Measurements from ENCODE around the gene GABRP.

The GABRP gene

DNA sequence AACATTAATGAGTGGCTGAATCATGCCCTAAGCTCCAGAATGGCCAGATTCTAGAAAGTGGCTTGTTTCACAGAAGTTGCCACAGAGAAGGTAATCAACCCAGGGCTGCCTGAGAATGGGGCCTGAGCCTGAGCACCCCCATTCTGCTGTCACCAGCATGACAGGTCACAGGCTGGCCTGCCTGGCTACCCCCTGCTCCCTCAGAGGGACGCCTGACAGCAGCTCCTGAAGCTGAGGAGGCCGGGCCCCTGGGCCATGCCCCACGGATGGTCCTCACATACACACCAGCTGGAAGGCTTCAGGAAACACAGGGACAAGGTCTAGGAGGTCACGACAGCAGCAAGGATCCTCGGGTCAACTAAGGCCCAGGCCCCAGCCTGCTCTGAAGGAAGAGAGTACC lies 3.7 kb downstream of the GABRP start:
- H3K4me1 ChIP-seq (ENCODE audit: control insufficient read depth, insufficient read depth, low read length, poor library complexity, severe bottlenecking), result no peaks in the 10 kb centered on the region
- H3K9me3 ChIP-seq (ENCODE audit: control insufficient read depth, low read length), result no peaks in the 10 kb centered on the region
- no peak overlapping the region for H3K4me3 ChIP-seq (ENCODE audit: insufficient read depth, low read depth, low read length, poor library complexity, severe bottlenecking)

DNA sequence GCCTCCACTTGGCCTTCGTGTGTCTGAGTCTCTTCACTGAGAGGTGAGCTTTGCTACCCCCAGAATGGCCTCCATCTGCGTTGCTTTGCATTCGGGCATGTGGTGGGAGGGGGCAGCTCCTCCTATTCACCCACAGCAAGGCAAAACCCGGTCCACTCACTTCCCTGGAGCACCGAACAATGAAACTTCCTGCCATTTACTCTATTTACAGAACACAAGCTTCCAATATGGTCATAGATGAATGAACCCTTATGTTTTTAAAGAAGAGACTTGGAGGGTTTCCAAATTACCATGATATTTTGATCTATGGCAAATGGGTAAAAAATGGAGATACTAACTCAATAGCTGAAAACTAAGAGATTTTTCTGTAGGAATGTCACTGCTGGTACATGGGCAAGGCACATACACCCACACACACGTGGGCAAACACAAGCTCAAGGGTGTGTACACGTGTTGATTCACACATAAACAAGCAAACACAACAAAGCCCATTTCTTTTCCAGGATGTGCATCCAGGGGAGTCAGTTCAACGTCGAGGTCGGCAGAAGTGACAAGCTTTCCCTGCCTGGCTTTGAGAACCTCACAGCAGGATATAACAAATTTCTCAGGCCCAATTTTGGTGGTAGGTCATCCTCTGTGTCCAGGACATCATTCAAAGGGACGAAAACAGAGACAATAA lies 5.2 kb downstream of the GABRP start:
- DNase-seq, result no peak
- H3K4me1 ChIP-seq (ENCODE audit: control insufficient read depth, insufficient read depth, low read length, poor library complexity, severe bottlenecking), result no peaks in the 10 kb centered on the region
- no peaks in the 10 kb centered on the region for H3K27me3 ChIP-seq (replicated peaks; ENCODE audit: control insufficient read depth, insufficient read depth, low read length, poor library complexity, severe bottlenecking)
- H3K27ac ChIP-seq (ENCODE audit: insufficient read depth, low read length, poor library complexity, severe bottlenecking), result no peak overlapping the region
- H3K4me3 ChIP-seq (ENCODE audit: insufficient read depth, low read depth, low read length, poor library complexity, severe bottlenecking), result no peak overlapping the region
- no peaks in the 10 kb centered on the region for H3K36me3 ChIP-seq (ENCODE audit: control insufficient read depth, insufficient read depth, low read length)
- no peaks in the 10 kb centered on the region for H3K9me3 ChIP-seq (ENCODE audit: control insufficient read depth, low read length)

More for the DNA sequence above, 3.7 kb downstream of the GABRP start:
- Histone ChIP-seq H3K36me3 (ENCODE audit: control insufficient read depth, insufficient read depth, low read length) (no peaks in the 10 kb centered on the region), H3K27me3 (replicated peaks; ENCODE audit: control insufficient read depth, insufficient read depth, low read length, poor library complexity, severe bottlenecking) (no peaks in the 10 kb centered on the region), H3K27ac (ENCODE audit: insufficient read depth, low read length, poor library complexity, severe bottlenecking) (no peak overlapping the region)
- no peak for DNase-seq

DNA sequence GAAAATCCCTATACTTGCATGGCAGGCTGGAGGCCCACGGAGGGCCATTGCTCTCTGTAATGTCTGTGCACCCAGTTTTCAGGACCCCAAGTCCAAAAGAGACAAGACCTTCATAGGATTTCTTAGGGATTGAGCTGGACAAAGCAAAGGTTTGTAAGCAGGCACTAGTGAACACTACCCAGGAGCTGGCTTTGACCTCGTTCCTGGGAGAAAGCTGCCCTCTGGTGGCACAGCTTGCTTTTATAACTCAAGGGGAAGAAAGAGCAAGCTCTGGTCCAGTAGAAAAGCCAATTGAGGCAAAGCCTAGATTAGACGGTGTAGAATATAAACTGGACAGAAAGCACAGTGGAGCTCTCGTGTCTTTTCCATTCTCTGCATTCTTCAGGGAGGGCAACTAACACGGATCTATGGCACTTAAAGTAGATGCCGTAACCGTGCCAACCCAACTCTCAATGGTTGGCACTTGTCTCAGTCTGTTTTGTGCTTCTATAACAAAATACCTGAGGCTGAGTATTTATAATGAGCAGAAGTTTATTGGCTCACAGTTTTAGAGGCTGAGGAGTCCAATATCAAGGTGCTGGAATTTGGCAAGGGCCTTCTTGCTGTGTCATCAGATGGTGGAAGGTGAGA lies 7.9 kb downstream of the GABRP start:
- Histone ChIP-seq H3K27ac (ENCODE audit: insufficient read depth, low read length, poor library complexity, severe bottlenecking) (no peak overlapping the region), H3K9me3 (ENCODE audit: control insufficient read depth, low read length) (no peaks in the 10 kb centered on the region), H3K36me3 (ENCODE audit: control insufficient read depth, insufficient read depth, low read length) (no peaks in the 10 kb centered on the region), H3K27me3 (replicated peaks; ENCODE audit: control insufficient read depth, insufficient read depth, low read length, poor library complexity, severe bottlenecking) (no peaks in the 10 kb centered on the region), H3K4me3 (ENCODE audit: insufficient read depth, low read depth, low read length, poor library complexity, severe bottlenecking) (no peak overlapping the region), H3K4me1 (ENCODE audit: control insufficient read depth, insufficient read depth, low read length, poor library complexity, severe bottlenecking) (no peaks in the 10 kb centered on the region)
- DNase-seq, result no peak

DNA sequence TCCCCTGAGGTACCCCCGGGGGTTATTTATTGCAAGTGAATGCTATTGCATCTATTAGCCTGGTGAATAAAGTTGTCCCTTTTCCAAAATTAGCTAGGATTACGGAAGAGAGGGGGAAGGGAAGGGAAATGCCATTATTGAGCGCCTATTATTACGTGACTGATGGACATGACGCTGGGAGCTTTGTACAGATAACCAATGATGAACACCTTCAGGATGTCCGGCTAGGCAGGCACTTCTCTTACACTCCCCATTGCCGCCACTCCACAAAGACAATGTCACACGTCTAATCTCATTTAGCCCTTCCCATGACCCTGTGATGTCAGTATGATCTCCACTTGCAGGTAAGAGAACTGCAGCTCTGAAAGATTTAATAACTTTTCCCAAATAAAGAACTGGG lies 9.4 kb downstream of the GABRP start:
- Histone ChIP-seq H3K27ac (ENCODE audit: insufficient read depth, low read length, poor library complexity, severe bottlenecking) (no peak overlapping the region), H3K4me1 (ENCODE audit: control insufficient read depth, insufficient read depth, low read length, poor library complexity, severe bottlenecking) (no peaks in the 10 kb centered on the region), H3K36me3 (ENCODE audit: control insufficient read depth, insufficient read depth, low read length) (no peaks in the 10 kb centered on the region), H3K27me3 (replicated peaks; ENCODE audit: control insufficient read depth, insufficient read depth, low read length, poor library complexity, severe bottlenecking) (no peaks in the 10 kb centered on the region), H3K9me3 (ENCODE audit: control insufficient read depth, low read length) (no peaks in the 10 kb centered on the region), H3K4me3 (ENCODE audit: insufficient read depth, low read depth, low read length, poor library complexity, severe bottlenecking) (no peak overlapping the region)
- no peak for DNase-seq

DNA sequence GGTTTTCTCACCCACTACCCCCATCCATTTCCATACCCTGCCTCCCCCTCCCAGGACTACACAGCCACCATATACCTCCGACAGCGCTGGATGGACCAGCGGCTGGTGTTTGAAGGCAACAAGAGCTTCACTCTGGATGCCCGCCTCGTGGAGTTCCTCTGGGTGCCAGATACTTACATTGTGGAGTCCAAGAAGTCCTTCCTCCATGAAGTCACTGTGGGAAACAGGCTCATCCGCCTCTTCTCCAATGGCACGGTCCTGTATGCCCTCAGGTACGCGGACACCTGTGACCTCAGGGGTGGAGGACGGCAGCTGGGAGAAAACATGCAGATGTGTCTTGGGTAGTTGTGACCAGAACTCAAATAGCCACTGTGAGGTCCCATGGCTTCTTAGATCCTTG lies 11.6 kb downstream of the GABRP start:
- Histone ChIP-seq H3K27me3 (replicated peaks; ENCODE audit: control insufficient read depth, insufficient read depth, low read length, poor library complexity, severe bottlenecking) (no peaks in the 10 kb centered on the region), H3K27ac (ENCODE audit: insufficient read depth, low read length, poor library complexity, severe bottlenecking) (no peak overlapping the region), H3K36me3 (ENCODE audit: control insufficient read depth, insufficient read depth, low read length) (no peaks in the 10 kb centered on the region), H3K9me3 (ENCODE audit: control insufficient read depth, low read length) (no peaks in the 10 kb centered on the region), H3K4me3 (ENCODE audit: insufficient read depth, low read depth, low read length, poor library complexity, severe bottlenecking) (no peak overlapping the region), H3K4me1 (ENCODE audit: control insufficient read depth, insufficient read depth, low read length, poor library complexity, severe bottlenecking) (no peaks in the 10 kb centered on the region)
- DNase-seq, result no peak

DNA sequence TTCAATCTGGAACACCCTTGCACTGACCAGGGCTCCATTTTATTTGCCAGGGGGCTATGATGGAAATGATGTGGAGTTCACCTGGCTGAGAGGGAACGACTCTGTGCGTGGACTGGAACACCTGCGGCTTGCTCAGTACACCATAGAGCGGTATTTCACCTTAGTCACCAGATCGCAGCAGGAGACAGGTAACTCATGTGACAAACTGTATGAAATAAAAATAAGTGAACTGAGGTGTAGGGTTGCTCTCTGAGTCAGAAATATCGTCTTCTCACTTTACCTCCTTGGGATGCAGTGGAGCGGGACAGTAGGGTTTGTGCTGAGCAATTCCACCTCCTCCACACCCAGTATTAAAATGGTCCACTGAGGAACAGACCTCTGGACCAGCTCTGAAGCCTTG lies 22.1 kb downstream of the GABRP start:
- H3K4me3 ChIP-seq (ENCODE audit: insufficient read depth, low read depth, low read length, poor library complexity, severe bottlenecking), result no peak overlapping the region
- no peaks in the 10 kb centered on the region for H3K9me3 ChIP-seq (ENCODE audit: control insufficient read depth, low read length)
- H3K27me3 ChIP-seq (replicated peaks; ENCODE audit: control insufficient read depth, insufficient read depth, low read length, poor library complexity, severe bottlenecking), result no peaks in the 10 kb centered on the region
- no peaks in the 10 kb centered on the region for H3K4me1 ChIP-seq (ENCODE audit: control insufficient read depth, insufficient read depth, low read length, poor library complexity, severe bottlenecking)
- no peak for DNase-seq
- no peak overlapping the region for H3K27ac ChIP-seq (ENCODE audit: insufficient read depth, low read length, poor library complexity, severe bottlenecking)
- H3K36me3 ChIP-seq (ENCODE audit: control insufficient read depth, insufficient read depth, low read length), result no peaks in the 10 kb centered on the region

DNA sequence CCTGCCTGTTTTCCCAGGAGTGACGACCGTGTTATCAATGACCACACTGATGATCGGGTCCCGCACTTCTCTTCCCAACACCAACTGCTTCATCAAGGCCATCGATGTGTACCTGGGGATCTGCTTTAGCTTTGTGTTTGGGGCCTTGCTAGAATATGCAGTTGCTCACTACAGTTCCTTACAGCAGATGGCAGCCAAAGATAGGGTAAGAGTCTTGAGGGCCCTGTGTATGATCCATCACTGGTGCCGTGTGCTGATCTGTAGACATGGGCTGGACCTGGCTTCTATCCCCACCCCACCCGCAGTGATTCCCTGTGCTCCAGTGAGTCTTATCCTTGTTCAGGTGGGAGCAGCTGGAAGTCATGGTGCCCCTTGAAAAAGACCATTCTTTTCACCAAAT lies 26.0 kb downstream of the GABRP start:
- no peak overlapping the region for H3K4me3 ChIP-seq (ENCODE audit: insufficient read depth, low read depth, low read length, poor library complexity, severe bottlenecking)
- no peak for DNase-seq

DNA sequence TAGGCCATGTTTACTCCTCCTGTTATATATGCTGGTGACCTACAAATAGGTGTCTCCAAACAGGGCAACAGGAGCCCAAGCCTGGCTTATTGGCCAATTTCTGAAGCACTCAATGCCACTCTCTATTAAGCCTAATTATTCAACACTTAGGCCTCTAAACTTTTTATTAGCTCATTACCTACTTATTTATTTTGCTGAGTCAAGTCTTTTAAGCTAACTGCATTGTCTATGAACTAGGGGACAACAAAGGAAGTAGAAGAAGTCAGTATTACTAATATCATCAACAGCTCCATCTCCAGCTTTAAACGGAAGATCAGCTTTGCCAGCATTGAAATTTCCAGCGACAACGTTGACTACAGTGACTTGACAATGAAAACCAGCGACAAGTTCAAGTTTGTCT lies 28.2 kb downstream of the GABRP start:
- no peak overlapping the region for H3K4me3 ChIP-seq (ENCODE audit: insufficient read depth, low read depth, low read length, poor library complexity, severe bottlenecking)
- H3K9me3 ChIP-seq (ENCODE audit: control insufficient read depth, low read length), result no peaks in the 10 kb centered on the region
- no peaks in the 10 kb centered on the region for H3K36me3 ChIP-seq (ENCODE audit: control insufficient read depth, insufficient read depth, low read length)
- H3K27me3 ChIP-seq (replicated peaks; ENCODE audit: control insufficient read depth, insufficient read depth, low read length, poor library complexity, severe bottlenecking), result no peaks in the 10 kb centered on the region
- H3K27ac ChIP-seq (ENCODE audit: insufficient read depth, low read length, poor library complexity, severe bottlenecking), result no peak overlapping the region
- no peaks in the 10 kb centered on the region for H3K4me1 ChIP-seq (ENCODE audit: control insufficient read depth, insufficient read depth, low read length, poor library complexity, severe bottlenecking)
- DNase-seq, result no peak

More for the DNA sequence above, 26.0 kb downstream of the GABRP start:
- H3K9me3 ChIP-seq (ENCODE audit: control insufficient read depth, low read length), result no peaks in the 10 kb centered on the region
- no peaks in the 10 kb centered on the region for H3K36me3 ChIP-seq (ENCODE audit: control insufficient read depth, insufficient read depth, low read length)
- no peaks in the 10 kb centered on the region for H3K4me1 ChIP-seq (ENCODE audit: control insufficient read depth, insufficient read depth, low read length, poor library complexity, severe bottlenecking)
- H3K27ac ChIP-seq (ENCODE audit: insufficient read depth, low read length, poor library complexity, severe bottlenecking), result no peak overlapping the region
- no peaks in the 10 kb centered on the region for H3K27me3 ChIP-seq (replicated peaks; ENCODE audit: control insufficient read depth, insufficient read depth, low read length, poor library complexity, severe bottlenecking)

DNA sequence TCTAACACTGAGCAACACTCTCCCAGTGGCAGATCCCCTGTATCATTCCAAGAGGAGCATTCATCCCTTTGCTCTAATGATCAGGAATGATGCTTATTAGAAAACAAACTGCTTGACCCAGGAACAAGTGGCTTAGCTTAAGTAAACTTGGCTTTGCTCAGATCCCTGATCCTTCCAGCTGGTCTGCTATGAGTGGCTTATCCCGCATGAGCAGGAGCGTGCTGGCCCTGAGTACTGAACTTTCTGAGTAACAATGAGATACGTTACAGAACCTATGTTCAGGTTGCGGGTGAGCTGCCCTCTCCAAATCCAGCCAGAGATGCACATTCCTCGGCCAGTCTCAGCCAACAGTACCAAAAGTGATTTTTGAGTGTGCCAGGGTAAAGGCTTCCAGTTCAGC lies 29.7 kb downstream of the GABRP start:
- H3K36me3 ChIP-seq (ENCODE audit: control insufficient read depth, insufficient read depth, low read length), result no peaks in the 10 kb centered on the region
- no peaks in the 10 kb centered on the region for H3K9me3 ChIP-seq (ENCODE audit: control insufficient read depth, low read length)
- H3K4me3 ChIP-seq (ENCODE audit: insufficient read depth, low read depth, low read length, poor library complexity, severe bottlenecking), result no peak overlapping the region
- H3K27me3 ChIP-seq (replicated peaks; ENCODE audit: control insufficient read depth, insufficient read depth, low read length, poor library complexity, severe bottlenecking), result no peaks in the 10 kb centered on the region
- no peak for DNase-seq
- H3K4me1 ChIP-seq (ENCODE audit: control insufficient read depth, insufficient read depth, low read length, poor library complexity, severe bottlenecking), result no peaks in the 10 kb centered on the region
- H3K27ac ChIP-seq (ENCODE audit: insufficient read depth, low read length, poor library complexity, severe bottlenecking), result no peak overlapping the region

DNA sequence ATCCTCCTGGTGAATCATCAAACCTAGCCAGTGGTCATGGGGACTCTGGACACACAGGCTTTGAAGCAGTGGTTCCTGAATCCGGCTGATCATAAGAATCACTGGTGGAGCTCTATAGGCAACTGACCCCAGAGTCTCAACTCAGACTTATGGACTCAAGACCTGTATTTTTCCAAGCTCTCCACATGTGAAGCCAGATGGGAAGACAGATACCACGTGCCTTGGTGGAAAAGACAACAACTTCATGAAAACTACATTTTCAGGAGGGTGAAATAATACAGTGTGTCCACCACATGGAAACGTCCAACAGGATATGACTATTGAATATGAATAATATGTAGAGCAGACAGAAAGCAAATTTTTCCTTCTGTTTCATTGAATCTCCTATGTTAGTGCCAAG lies 33.7 kb downstream of the GABRP start:
- no peaks in the 10 kb centered on the region for H3K27me3 ChIP-seq (replicated peaks; ENCODE audit: control insufficient read depth, insufficient read depth, low read length, poor library complexity, severe bottlenecking)
- no peak overlapping the region for H3K27ac ChIP-seq (ENCODE audit: insufficient read depth, low read length, poor library complexity, severe bottlenecking)
- DNase-seq, result no peak
- H3K36me3 ChIP-seq (ENCODE audit: control insufficient read depth, insufficient read depth, low read length), result no peaks in the 10 kb centered on the region
- H3K4me3 ChIP-seq (ENCODE audit: insufficient read depth, low read depth, low read length, poor library complexity, severe bottlenecking), result no peak overlapping the region
- H3K4me1 ChIP-seq (ENCODE audit: control insufficient read depth, insufficient read depth, low read length, poor library complexity, severe bottlenecking), result no peaks in the 10 kb centered on the region
- no peaks in the 10 kb centered on the region for H3K9me3 ChIP-seq (ENCODE audit: control insufficient read depth, low read length)
